T-cell (primary cell): ENCODE results near the gene C19orf85. TPM values are rescaled to one million over a fixed set of nuclear protein-coding genes. Genes with fewer than 3 reads are reported as not detected.

Experiments
- ATAC-seq, 4 experiments: fragments of 200-7000 bp in 3 of 4; fragments of 150-1000 bp in 1 of 4; cut with Tn5 transposase; replicated peaks in 1 of 4; 1 replicate in 3 of 4; 2 replicates in 1 of 4; pipeline ENCODE4 v1.10.0; 2021; ENCODE audit warnings: moderate library complexity in 3 of 4, mild to moderate bottlenecking in 2 of 4, moderate number of reproducible peaks in 1 of 4
- CTCF ChIA-PET, 2 donors: fragments of 300-600 bp; sonication (Branson Sonifier 250); formaldehyde crosslinking; loops; one replicate each; lab custom pipeline; 2022; ENCODE audit warnings: antibody characterized with exemption in 2 of 2; lab: Charles Lee
- POLR2A ChIA-PET, 2 donors: fragments of 300-600 bp; sonication (Branson Sonifier 250); formaldehyde crosslinking; loops; one replicate each; lab custom pipeline; 2022; ENCODE audit warnings: antibody characterized with exemption in 2 of 2; lab: Charles Lee
- DNase-seq, 35 experiments: peaks; one replicate each; pipeline versions ENCODE4 v3.0.0 to v3.0.0-alpha.2; 2013 to 2023
- H3K27ac ChIP-seq: one replicate; pipeline ENCODE4 v1.5.1; 2013; ENCODE audit warnings: low read length
- H3K27me3 ChIP-seq, 2 experiments: replicated peaks in 1 of 2; 1 replicate in 1 of 2; 2 replicates in 1 of 2; pipeline versions ENCODE4 v1.6.1 to v1.7.0; 2013; ENCODE audit warnings: low read length in 1 of 2, mixed read lengths in 1 of 2; ENCODE audit not compliant: control insufficient read depth in 2 of 2, insufficient read depth in 2 of 2; ENCODE audit errors: extremely low read depth in 1 of 2
- H3K36me3 ChIP-seq, 2 donors: 1 replicate in 1 of 2; 2 replicates in 1 of 2; pipeline versions ENCODE4 v1.6.1 to v1.7.0; 2013; ENCODE audit warnings: low read length in 1 of 2; ENCODE audit not compliant: control insufficient read depth in 2 of 2, insufficient read depth in 1 of 2; ENCODE audit errors: extremely low read depth in 1 of 2
- H3K4me1 ChIP-seq, 2 experiments: 1 replicate in 1 of 2; 2 replicates in 1 of 2; pipeline versions ENCODE4 v1.6.1 to v1.7.0; 2013; ENCODE audit warnings: low read length in 2 of 2, mixed read lengths in 1 of 2; ENCODE audit not compliant: insufficient read depth in 2 of 2, control insufficient read depth in 1 of 2; ENCODE audit errors: extremely low read depth in 1 of 2
- H3K4me3 ChIP-seq, 2 donors: 1 replicate in 1 of 2; 2 replicates in 1 of 2; pipeline versions ENCODE4 v1.5.1 to v1.7.0; 2013; ENCODE audit warnings: mild to moderate bottlenecking in 2 of 2, low read length in 1 of 2, moderate library complexity in 1 of 2; ENCODE audit not compliant: control insufficient read depth in 1 of 2; ENCODE audit errors: extremely low read depth in 1 of 2
- H3K9me3 ChIP-seq: 2 replicates; pipeline ENCODE4 v1.7.0; 2013
- H3K27ac Mint-ChIP-seq, 2 donors: one replicate each; pipeline ENCODE4 v1.8.0; 2020 to 2021; ENCODE audit warnings: mild to moderate bottlenecking in 2 of 2, mixed read lengths in 2 of 2
- H3K27me3 Mint-ChIP-seq, 2 donors: one replicate each; pipeline ENCODE4 v1.8.0; 2021 to 2022; ENCODE audit warnings: mixed read lengths in 2 of 2
- H3K36me3 Mint-ChIP-seq: one replicate; pipeline ENCODE4 v1.8.0; 2021; ENCODE audit warnings: mixed read lengths
- H3K4me1 Mint-ChIP-seq, 3 donors: one replicate each; pipeline ENCODE4 v1.8.0; 2020 to 2022; ENCODE audit warnings: mixed read lengths in 3 of 3, mild to moderate bottlenecking in 1 of 3
- H3K4me3 Mint-ChIP-seq, 3 donors: one replicate each; pipeline ENCODE4 v1.8.0; 2020 to 2022; ENCODE audit warnings: mild to moderate bottlenecking in 3 of 3, mixed read lengths in 3 of 3, moderate library complexity in 3 of 3
- H3K9me3 Mint-ChIP-seq, 3 donors: one replicate each; pipeline ENCODE4 v1.8.0; 2020 to 2022; ENCODE audit warnings: mixed read lengths in 3 of 3
- WGBS: methylation state at CpG from one replicate; pipeline ENCODE4 v1.1.5; 2013; ENCODE audit warnings: missing lambda C conversion rate; ENCODE audit not compliant: insufficient coverage; 5-methylcytosine and 5-hydroxymethylcytosine counted together
- total RNA-seq, 35 experiments: library from RNA in 6 of 35; stranded (reverse) in 6 of 35; fragments of 120-200 nt in 1 of 35; gene quantifications; one replicate each; pipeline versions ENCODE4 v1.2.1 to v1.2.4 and lab custom pipeline; 2013 to 2026

The C19orf85 gene
- total RNA-seq, 5 donors from 2014 or later (not counting 1 experiment from before 2014, with no cell fraction given), result not detected

DNA sequence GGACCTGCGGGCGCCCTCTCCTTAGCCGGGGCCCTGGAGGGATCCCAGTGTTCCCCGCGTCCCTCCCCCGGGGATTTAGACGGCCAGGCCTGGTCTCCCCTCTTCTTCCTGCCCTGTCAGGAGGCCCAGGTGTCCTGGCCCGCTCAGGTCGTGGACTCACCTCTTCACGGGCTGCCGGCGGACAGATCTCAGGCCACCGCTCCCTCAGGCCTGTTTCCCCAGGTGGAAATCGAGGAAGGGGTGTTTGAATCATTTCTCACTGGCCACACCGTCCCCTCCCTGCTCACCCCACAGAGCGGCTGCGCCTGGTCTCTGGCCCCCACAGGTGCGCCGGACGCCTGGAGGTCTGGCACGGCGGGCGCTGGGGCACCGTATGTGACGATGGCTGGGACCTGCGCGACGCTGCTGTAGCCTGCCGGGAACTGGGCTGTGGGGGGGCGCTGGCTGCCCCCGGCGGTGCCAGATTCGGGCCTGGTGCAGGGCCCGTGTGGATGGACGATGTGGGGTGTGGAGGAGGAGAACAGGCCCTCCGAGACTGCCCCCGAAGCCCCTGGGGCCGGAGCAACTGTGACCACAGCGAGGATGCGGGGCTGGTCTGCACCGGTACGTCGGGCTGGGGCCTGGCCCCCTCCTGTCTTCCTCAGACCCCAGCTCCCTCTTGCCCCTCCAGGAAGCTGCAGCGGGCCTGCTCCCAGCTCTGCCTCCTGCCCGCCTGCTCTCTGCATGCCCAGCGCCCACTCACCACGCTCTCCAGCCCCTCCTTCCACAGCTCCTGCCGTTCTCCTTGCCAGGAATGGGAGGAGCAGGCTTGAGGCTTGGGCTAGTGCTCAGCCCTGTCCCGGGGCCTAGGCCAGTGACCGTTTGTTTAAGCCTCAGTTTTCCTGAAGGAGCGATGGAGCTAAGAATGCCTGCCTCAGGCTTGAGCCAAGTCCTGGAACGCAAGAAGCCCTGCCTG, 26.2 kb upstream of the C19orf85 start:
- Histone ChIP-seq H3K9me3 (no peaks in the 10 kb centered on the region), H3K4me1 (peaks cover 0 to 4% of the 10 kb centered on the region in 2 experiments), H3K27ac (no peak overlapping the region), H3K27me3 (peaks cover 0 to 49% of the 10 kb centered on the region in 2 experiments), H3K4me3 (no peak overlapping the region), H3K36me3 (no peaks in the 10 kb centered on the region)
- DNase-seq (no peak), ATAC-seq (no peak)
- Mint-ChIP-seq H3K27ac (no peak overlapping the region), H3K9me3 (no peaks in the 10 kb centered on the region), H3K4me1 (peaks cover 4 to 7% (median 6%) of the 10 kb centered on the region in 3 donors), H3K36me3 (no peaks in the 10 kb centered on the region), H3K27me3 (peaks cover 4 to 19% of the 10 kb centered on the region in 2 donors), H3K4me3 (no peak overlapping the region)
- ChIA-PET CTCF (interaction anchor here in 1 of 2 donors (0.6 kb wide), 1 partner anchor 38 kb away, joined by 4 read pairs; no protein-coding TSS in a partner anchor), POLR2A (interaction anchor here in 1 of 2 donors (0.6 kb wide), 1 partner anchor 86 kb away, joined by 4 read pairs; no protein-coding TSS in a partner anchor)
- 81% methylated on average over 40 of the region's 52 CpGs for WGBS

DNA sequence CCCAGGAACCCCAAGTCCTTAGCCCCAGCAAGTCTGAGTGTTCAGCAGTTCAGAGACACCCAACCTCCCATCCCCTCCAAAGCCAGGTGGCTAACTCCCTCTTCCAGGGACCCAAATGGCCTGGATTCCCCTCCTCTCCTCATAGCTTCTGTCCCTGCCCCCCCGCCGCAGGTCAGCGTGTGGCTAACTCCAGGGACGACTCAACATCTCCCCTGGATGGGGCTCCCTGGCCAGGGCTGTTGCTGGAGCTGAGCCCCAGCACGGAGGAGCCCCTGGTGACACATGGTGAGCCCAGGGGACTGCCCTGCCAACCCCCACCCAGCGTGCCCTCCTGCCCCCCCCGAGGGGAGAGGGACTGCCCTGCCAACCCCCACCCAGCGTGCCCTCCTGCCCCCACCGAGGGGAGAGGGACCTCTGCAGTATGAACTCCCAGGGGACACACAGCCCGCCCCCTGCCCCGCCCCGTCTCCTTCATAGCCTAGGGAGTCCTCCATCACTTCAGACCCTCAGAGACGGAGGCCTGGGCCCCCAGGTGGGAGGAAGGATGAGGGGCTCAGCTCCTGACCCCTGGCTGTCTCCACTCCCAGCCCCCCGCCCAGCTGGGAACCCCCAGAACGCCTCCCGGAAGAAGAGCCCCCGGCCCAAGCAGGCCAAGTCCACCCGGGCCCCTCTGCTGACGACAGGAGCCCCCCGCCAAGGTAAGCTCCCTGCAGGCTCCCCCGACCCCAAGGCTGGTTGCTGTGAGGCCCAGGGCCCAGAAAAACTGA, 25.3 kb upstream of the C19orf85 start:
- no peaks in the 10 kb centered on the region for H3K36me3 ChIP-seq
- Mint-ChIP-seq H3K4me1 (peaks cover 4 to 11% (median 9%) of the 10 kb centered on the region in 3 donors), H3K9me3 (no peaks in the 10 kb centered on the region), H3K27me3 (peaks cover 4 to 17% of the 10 kb centered on the region in 2 donors), H3K36me3 (no peaks in the 10 kb centered on the region), H3K27ac (no peak overlapping the region), H3K4me3 (no peak overlapping the region)
- H3K4me1 ChIP-seq, result peaks cover 0 to 13% of the 10 kb centered on the region in 2 experiments
- 58% methylated on average over 8 of the region's 21 CpGs for WGBS
- DNase-seq (no peak), ATAC-seq (no peak)
- H3K4me3 ChIP-seq, result no peak overlapping the region
- H3K9me3 ChIP-seq, result no peaks in the 10 kb centered on the region
- H3K27ac ChIP-seq, result no peak overlapping the region
- CTCF ChIA-PET, result no interaction called here
- POLR2A ChIA-PET, result interaction anchor here in 1 of 2 donors (0.6 kb wide), 1 partner anchor 85 kb away, joined by 4 read pairs; no protein-coding TSS in a partner anchor
- H3K27me3 ChIP-seq, result peaks cover 0 to 55% of the 10 kb centered on the region in 2 experiments

DNA sequence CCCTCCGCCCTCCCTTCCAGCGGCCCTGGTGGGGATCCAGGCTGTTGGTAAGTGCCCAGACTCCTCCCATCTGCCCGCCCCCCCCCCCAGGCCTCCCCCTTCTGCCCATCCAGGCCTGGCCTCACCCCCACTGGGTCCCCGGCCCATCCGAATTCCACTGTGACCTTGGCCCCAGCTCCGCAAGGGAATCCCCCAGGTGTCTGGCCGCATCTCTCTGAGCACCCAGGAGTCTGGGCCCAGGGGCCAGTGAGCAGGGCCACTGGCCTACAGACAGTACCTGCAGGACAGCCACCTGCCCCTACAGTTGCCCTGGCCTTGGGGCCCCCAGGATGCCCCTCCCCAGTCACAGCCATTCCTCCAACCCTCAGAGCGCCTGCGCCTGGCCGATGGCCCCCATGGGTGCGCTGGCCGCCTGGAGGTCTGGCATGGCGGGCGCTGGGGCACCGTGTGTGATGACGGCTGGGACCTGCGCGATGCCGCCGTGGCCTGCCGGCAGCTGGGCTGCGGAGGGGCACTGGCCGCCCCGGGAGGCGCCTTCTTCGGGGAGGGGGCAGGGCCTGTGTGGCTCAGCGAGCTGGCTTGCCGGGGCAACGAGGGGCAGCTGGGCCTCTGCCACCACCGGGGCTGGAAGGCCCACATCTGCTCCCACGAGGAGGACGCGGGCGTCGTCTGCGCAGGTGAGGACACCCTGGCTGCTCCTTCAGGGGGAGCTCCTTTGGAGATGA, 24.6 kb upstream of the C19orf85 start:
- Mint-ChIP-seq H3K9me3 (no peaks in the 10 kb centered on the region), H3K36me3 (no peaks in the 10 kb centered on the region), H3K27me3 (peaks cover 4 to 12% of the 10 kb centered on the region in 2 donors), H3K27ac (no peak overlapping the region), H3K4me1 (peaks cover 6 to 11% (median 9%) of the 10 kb centered on the region in 3 donors), H3K4me3 (no peak overlapping the region)
- ChIA-PET POLR2A (interaction anchor here in 1 of 2 donors (0.6 kb wide), 1 partner anchor 19 kb away, joined by 4 read pairs; no protein-coding TSS in a partner anchor), CTCF (no interaction called here)
- Histone ChIP-seq H3K27ac (no peak overlapping the region), H3K36me3 (no peaks in the 10 kb centered on the region), H3K4me3 (no peak overlapping the region), H3K4me1 (peaks cover 5 to 18% of the 10 kb centered on the region in 2 experiments), H3K9me3 (no peaks in the 10 kb centered on the region), H3K27me3 (peaks cover 0 to 54% of the 10 kb centered on the region in 2 experiments)
- DNase-seq (no peak), ATAC-seq (no peak)
- WGBS, result 78% methylated on average over 31 of the region's 36 CpGs

DNA sequence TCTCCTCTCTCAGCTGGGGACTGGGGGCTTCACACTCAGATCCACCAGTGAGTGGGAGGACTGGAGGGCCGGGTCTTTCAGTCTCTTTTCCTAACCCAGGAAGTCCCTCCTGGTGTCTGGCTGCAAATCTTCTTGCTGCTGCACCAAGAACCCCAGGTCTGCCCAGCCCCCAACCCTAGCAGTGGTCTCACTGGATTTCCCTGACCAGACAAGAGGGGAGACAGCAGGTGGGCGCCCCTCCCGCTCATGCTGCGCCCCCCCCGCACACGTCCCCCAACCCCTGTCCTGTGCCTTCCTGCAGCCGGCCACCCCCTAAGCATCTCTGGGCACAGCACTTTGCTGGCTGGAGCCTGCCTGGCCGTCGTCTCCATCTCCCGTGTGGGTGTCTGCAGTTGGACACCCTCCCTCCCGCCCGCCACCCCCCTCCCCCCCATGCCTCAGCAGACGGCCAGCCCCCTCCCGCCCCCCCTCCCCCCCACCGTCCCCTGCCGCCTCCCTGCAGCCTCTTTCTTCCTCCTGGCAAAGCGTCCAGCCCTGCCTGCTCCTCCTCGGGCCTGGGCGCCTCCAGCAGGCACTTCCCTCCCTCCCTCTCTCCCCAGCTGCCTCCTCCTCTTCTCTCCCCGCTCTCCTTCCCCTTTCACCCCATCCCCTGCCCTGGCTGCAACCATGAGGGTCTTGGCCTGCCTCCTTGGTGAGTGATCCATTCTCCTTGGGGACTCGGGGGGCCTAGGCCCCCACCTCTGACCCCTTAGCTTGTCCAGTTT, 23.6 kb upstream of the C19orf85 start, which contains the start of gene SSC5D:
Gene SSC5D, plus strand, starts transcription at position 513 of the 764 bp plus-strand sequence. Its CDS starts 154 bp downstream, at position 667.
- ChIA-PET CTCF (no interaction called here), POLR2A (interaction anchor here in 1 of 2 donors (0.6 kb wide), 2 partner anchors 11 to 20 kb away, joined by 4 to 8 read pairs; no protein-coding TSS in a partner anchor)
- Mint-ChIP-seq H3K4me3 (no peak within 1 kb of the TSS), H3K9me3 (no peaks in the 10 kb centered on the region), H3K4me1 (peaks cover 6 to 11% (median 9%) of the 10 kb centered on the region in 3 donors), H3K27me3 (peaks cover 3 to 11% of the 10 kb centered on the region in 2 donors), H3K36me3 (no peaks in the 10 kb centered on the region), H3K27ac (peak within 1 kb of the TSS in 1 of 2 donors; percentile 43)
- Histone ChIP-seq H3K36me3 (peaks cover 0 to 6% of the 10 kb centered on the region in 2 donors), H3K4me3 (no peak within 1 kb of the TSS), H3K27me3 (peaks cover 0 to 51% of the 10 kb centered on the region in 2 experiments), H3K4me1 (peaks cover 7 to 28% of the 10 kb centered on the region in 2 experiments), H3K9me3 (no peaks in the 10 kb centered on the region), H3K27ac (no peak within 1 kb of the TSS)
- ATAC-seq (no peak), DNase-seq (no peak)
- WGBS, result 48% methylated on average over 9 of the region's 21 CpGs
